ENCODE data around the gene KRTAP4-4. TPM values are rescaled to one million over a fixed set of nuclear protein-coding genes. Genes with fewer than 3 reads are reported as not detected.
"Not testable (repeated sequence)": the region's sequence is repeated elsewhere in the genome, so short reads cannot be mapped to it uniquely, and the experiment has no call there.

Gene KRTAP4-4
- total RNA-seq, 5 donors from 2014 or later (not counting 1 experiment from before 2014, with no cell fraction given): not detected

DNA sequence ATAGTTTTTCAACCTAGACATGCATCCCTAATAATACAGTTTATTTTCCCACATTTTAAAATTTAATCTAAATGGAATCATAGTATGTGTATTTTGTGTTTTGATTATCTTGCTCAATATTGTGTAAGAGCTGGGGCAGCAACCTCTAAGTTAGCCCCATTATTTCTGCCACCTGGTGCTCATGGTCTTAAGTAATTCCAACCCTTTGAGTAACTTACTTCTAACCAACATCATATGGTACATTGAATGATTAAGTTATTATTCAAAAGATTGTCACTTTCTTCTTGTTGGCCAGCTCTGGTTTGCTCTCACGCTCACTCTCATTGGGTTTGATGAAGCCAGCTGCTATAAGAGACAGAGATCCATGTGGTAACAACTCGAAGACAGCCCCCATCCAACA, 11.3 kb upstream of the KRTAP4-4 start:
- Mint-ChIP-seq H3K36me3 (no peaks in the 10 kb centered on the region), H3K27ac (no peak overlapping the region), H3K27me3 (peaks cover 0 to 4% of the 10 kb centered on the region in 2 donors), H3K9me3 (no peaks in the 10 kb centered on the region), H3K4me3 (no peak overlapping the region), H3K4me1 (peaks cover 0 to 11% (median 4%) of the 10 kb centered on the region in 3 donors)
- H3K27me3 ChIP-seq (replicated peaks in 1 of 2; ENCODE audit: control insufficient read depth in 2 of 2, extremely low read depth in 1 of 2, insufficient read depth in 2 of 2, low read length in 1 of 2): peaks cover 0 to 3% of the 10 kb centered on the region in 2 experiments
- H3K4me3 ChIP-seq (ENCODE audit: control insufficient read depth in 1 of 2, extremely low read depth in 1 of 2, low read length in 1 of 2): no peak overlapping the region
- H3K36me3 ChIP-seq (ENCODE audit: control insufficient read depth in 2 of 2, extremely low read depth in 1 of 2, insufficient read depth in 1 of 2, low read length in 1 of 2): no peaks in the 10 kb centered on the region
- no peak for ATAC-seq (replicated peaks in 1 of 4)
- no peak overlapping the region for H3K27ac ChIP-seq (ENCODE audit: low read length)
- no peaks in the 10 kb centered on the region for H3K4me1 ChIP-seq (ENCODE audit: control insufficient read depth in 1 of 2, extremely low read depth in 1 of 2, insufficient read depth in 2 of 2, low read length in 2 of 2)
- DNase-seq: no peak
- 81% methylated on average over 2 of the region's 2 CpGs for WGBS (ENCODE audit: insufficient coverage)
- CTCF ChIA-PET: no interaction called here
- POLR2A ChIA-PET: interaction anchor here in 1 of 2 donors (0.7 kb wide), 1 partner anchor 199 kb away, joined by 6 read pairs; no protein-coding TSS in a partner anchor
- no peaks in the 10 kb centered on the region for H3K9me3 ChIP-seq

DNA sequence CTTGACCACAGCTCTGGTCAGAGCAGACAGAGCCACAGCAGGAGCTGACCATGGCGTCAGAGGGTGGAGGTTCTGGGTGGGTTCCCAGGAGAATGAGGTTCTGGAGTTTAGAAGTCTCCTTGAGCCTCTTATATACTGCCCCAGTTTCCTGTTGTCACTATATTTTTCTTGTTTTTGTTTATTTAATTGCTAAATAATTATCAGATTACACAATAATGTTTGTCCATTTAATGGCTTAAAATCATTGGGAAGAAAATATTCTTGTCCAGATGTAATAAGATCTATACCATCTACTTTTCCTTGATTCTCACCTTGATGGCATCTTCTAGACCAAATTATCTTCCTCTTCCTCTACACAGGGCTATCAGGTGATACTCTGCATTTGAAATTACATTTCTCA, 7.6 kb upstream of the KRTAP4-4 start, which contains the start of gene KRTAP4-3:
Gene KRTAP4-3, minus strand, starts transcription at position 101 of the 400 bp plus-strand sequence. Its CDS starts 49 bp downstream, at position 52.
- POLR2A ChIA-PET: no interaction called here

DNA sequence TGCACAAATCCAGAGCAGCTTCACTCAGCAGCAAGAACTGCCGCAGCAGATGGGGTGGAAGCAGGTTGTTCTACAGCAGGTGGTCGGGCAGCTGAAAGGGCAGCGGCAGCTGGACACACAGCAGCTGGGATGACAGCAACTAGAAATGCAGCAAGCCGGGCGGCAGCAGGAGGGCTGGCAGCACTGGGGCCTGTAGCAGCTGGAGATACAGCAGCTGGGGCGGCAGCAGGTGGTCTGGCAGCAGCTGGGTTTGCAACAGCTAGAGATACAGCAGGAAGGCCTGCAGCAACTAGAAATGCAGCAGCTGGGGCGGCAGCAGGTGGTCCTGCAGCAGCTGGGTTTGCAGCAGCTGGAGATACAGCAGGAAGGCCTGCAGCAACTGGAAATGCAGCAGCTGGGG, 7.0 kb upstream of the KRTAP4-4 start:
- H3K27ac Mint-ChIP-seq: no peak overlapping the region
- ATAC-seq (replicated peaks in 1 of 4): no peak
- H3K4me1 Mint-ChIP-seq: peaks cover 0 to 5% (median 0%) of the 10 kb centered on the region in 3 donors
- CTCF ChIA-PET: no interaction called here
- Histone ChIP-seq H3K9me3 (no peaks in the 10 kb centered on the region), H3K36me3 (ENCODE audit: control insufficient read depth in 2 of 2, extremely low read depth in 1 of 2, insufficient read depth in 1 of 2, low read length in 1 of 2) (no peaks in the 10 kb centered on the region), H3K27me3 (replicated peaks in 1 of 2; ENCODE audit: control insufficient read depth in 2 of 2, extremely low read depth in 1 of 2, insufficient read depth in 2 of 2, low read length in 1 of 2) (peaks cover 0 to 2% of the 10 kb centered on the region in 2 experiments), H3K27ac (ENCODE audit: low read length) (no peak overlapping the region), H3K4me1 (ENCODE audit: control insufficient read depth in 1 of 2, extremely low read depth in 1 of 2, insufficient read depth in 2 of 2, low read length in 2 of 2) (no peaks in the 10 kb centered on the region), H3K4me3 (ENCODE audit: control insufficient read depth in 1 of 2, extremely low read depth in 1 of 2, low read length in 1 of 2) (no peak overlapping the region)
- WGBS (ENCODE audit: insufficient coverage): 91% methylated on average over 7 of the region's 7 CpGs
- POLR2A ChIA-PET: no interaction called here
- H3K9me3 Mint-ChIP-seq: no peaks in the 10 kb centered on the region
- DNase-seq: no peak
- H3K36me3 Mint-ChIP-seq: no peaks in the 10 kb centered on the region
- no peak overlapping the region for H3K4me3 Mint-ChIP-seq
- H3K27me3 Mint-ChIP-seq: peaks cover 0 to 4% of the 10 kb centered on the region in 2 donors

More for the DNA sequence above, 7.6 kb upstream of the KRTAP4-4 start, which contains the start of gene KRTAP4-3:
- Histone ChIP-seq H3K36me3 (ENCODE audit: control insufficient read depth in 2 of 2, extremely low read depth in 1 of 2, insufficient read depth in 1 of 2, low read length in 1 of 2) (no peaks in the 10 kb centered on the region), H3K27ac (ENCODE audit: low read length) (no peak within 1 kb of the TSS), H3K9me3 (no peaks in the 10 kb centered on the region), H3K4me3 (ENCODE audit: control insufficient read depth in 1 of 2, extremely low read depth in 1 of 2, low read length in 1 of 2) (no peak within 1 kb of the TSS), H3K27me3 (replicated peaks in 1 of 2; ENCODE audit: control insufficient read depth in 2 of 2, extremely low read depth in 1 of 2, insufficient read depth in 2 of 2, low read length in 1 of 2) (peaks cover 0 to 2% of the 10 kb centered on the region in 2 experiments), H3K4me1 (ENCODE audit: control insufficient read depth in 1 of 2, extremely low read depth in 1 of 2, insufficient read depth in 2 of 2, low read length in 2 of 2) (no peaks in the 10 kb centered on the region)
- Mint-ChIP-seq H3K36me3 (no peaks in the 10 kb centered on the region), H3K9me3 (no peaks in the 10 kb centered on the region), H3K27ac (no peak within 1 kb of the TSS), H3K27me3 (peaks cover 0 to 4% of the 10 kb centered on the region in 2 donors), H3K4me3 (no peak within 1 kb of the TSS), H3K4me1 (peaks cover 0 to 5% (median 0%) of the 10 kb centered on the region in 3 donors)
- no peak for DNase-seq
- CTCF ChIA-PET: no interaction called here
- ATAC-seq (replicated peaks in 1 of 4): no peak
- no CpG with 5 or more reads among the region's 1 CpG for WGBS (ENCODE audit: insufficient coverage)

DNA sequence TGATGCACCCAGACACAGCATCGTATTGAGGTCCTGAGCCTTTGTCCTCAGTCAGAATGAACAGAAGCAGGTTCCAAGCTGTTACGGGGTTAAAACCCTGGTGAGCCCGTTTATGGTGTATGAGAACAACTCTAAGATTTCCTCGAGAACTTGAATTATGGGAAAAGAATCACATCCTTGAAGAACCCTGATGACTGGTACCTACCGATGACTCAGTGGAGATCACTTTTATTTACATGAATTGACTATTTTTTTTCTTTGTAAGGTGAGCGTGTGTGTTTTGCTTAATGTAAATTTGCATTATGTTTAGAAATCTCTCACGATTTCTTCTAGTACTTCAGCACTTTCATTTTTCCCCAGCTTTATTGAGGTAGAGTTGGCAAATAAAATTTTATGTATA, 3.3 kb upstream of the KRTAP4-4 start:
- H3K27ac Mint-ChIP-seq: no peak overlapping the region
- no peaks in the 10 kb centered on the region for H3K9me3 Mint-ChIP-seq
- peaks cover 4 to 10% of the 10 kb centered on the region in 2 donors for H3K27me3 Mint-ChIP-seq
- Histone ChIP-seq H3K36me3 (ENCODE audit: control insufficient read depth in 2 of 2, extremely low read depth in 1 of 2, insufficient read depth in 1 of 2, low read length in 1 of 2) (no peaks in the 10 kb centered on the region), H3K4me1 (ENCODE audit: control insufficient read depth in 1 of 2, extremely low read depth in 1 of 2, insufficient read depth in 2 of 2, low read length in 2 of 2) (no peaks in the 10 kb centered on the region), H3K9me3 (no peaks in the 10 kb centered on the region), H3K4me3 (ENCODE audit: control insufficient read depth in 1 of 2, extremely low read depth in 1 of 2, low read length in 1 of 2) (no peak overlapping the region), H3K27me3 (replicated peaks in 1 of 2; ENCODE audit: control insufficient read depth in 2 of 2, extremely low read depth in 1 of 2, insufficient read depth in 2 of 2, low read length in 1 of 2) (peaks cover 0 to 9% of the 10 kb centered on the region in 2 experiments), H3K27ac (ENCODE audit: low read length) (no peak overlapping the region)
- DNase-seq: no peak
- H3K36me3 Mint-ChIP-seq: no peaks in the 10 kb centered on the region
- CTCF ChIA-PET: no interaction called here
- no peak for ATAC-seq (replicated peaks in 1 of 4)
- no peak overlapping the region for H3K4me3 Mint-ChIP-seq
- WGBS (ENCODE audit: insufficient coverage): 83% methylated on average over 1 of the region's 7 CpGs
- POLR2A ChIA-PET: no interaction called here
- H3K4me1 Mint-ChIP-seq: no peaks in the 10 kb centered on the region

DNA sequence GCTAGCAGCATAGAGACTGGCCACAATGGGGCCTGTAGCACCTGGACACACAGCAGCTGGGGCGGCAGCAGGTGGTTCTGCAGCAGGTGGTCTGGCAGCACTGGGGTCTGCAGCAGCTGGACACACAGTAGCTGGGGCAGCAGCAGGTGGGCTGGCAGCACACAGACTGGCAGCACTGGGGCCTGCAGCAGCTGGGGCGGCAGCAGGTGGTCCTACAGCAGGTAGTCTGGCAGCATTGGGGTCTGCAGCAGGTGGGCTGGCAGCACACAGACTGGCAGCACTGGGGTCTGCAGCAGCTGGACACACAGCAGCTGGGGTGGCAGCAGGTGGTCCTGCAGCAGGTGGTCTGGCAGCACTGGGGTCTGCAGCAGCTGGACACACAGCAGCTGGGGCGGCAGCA, 358 bp downstream of the KRTAP4-4 start:
- ATAC-seq (replicated peaks in 1 of 4); H3K4me1 Mint-ChIP-seq; H3K27ac Mint-ChIP-seq; CTCF ChIA-PET; H3K9me3 ChIP-seq; H3K4me3 Mint-ChIP-seq; H3K27me3 ChIP-seq (replicated peaks in 1 of 2; ENCODE audit: control insufficient read depth in 2 of 2, extremely low read depth in 1 of 2, insufficient read depth in 2 of 2, low read length in 1 of 2); H3K27ac ChIP-seq (ENCODE audit: low read length); H3K9me3 Mint-ChIP-seq; POLR2A ChIA-PET; H3K36me3 Mint-ChIP-seq; H3K36me3 ChIP-seq (ENCODE audit: control insufficient read depth in 2 of 2, extremely low read depth in 1 of 2, insufficient read depth in 1 of 2, low read length in 1 of 2); DNase-seq; H3K4me3 ChIP-seq (ENCODE audit: control insufficient read depth in 1 of 2, extremely low read depth in 1 of 2, low read length in 1 of 2); H3K4me1 ChIP-seq (ENCODE audit: control insufficient read depth in 1 of 2, extremely low read depth in 1 of 2, insufficient read depth in 2 of 2, low read length in 2 of 2): not testable (repeated sequence)
- H3K27me3 Mint-ChIP-seq: peaks cover 10 to 29% of the 10 kb centered on the region in 2 donors
- WGBS (ENCODE audit: insufficient coverage): 77% methylated on average over 2 of the region's 3 CpGs

DNA sequence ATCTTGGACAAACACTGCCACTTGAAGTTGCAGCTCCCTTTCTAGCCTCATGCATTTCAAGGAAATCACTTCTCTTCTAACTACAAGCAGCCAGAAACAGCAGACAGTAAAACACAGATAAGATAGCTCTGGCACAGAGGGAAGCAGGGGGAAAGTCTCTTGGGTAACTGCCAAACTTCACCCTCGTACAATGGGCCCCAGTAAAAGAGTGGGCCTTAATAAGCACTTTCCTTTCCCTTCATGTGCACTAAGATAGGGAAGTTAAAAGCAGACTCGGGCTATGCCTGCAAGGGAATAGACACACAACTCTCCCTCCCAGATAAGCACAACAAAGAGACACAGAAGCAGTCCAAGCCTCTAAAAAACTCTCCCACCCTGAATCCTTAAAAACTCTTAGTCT, 6.7 kb downstream of the KRTAP4-4 start:
- Mint-ChIP-seq H3K27me3 (peaks cover 6 to 19% of the 10 kb centered on the region in 2 donors), H3K27ac (no peak overlapping the region), H3K9me3 (no peaks in the 10 kb centered on the region), H3K4me1 (no peaks in the 10 kb centered on the region), H3K36me3 (no peaks in the 10 kb centered on the region), H3K4me3 (no peak overlapping the region)
- ATAC-seq (replicated peaks in 1 of 4) (no peak), DNase-seq (no peak)
- no peak overlapping the region for H3K4me3 ChIP-seq (ENCODE audit: control insufficient read depth in 1 of 2, extremely low read depth in 1 of 2, low read length in 1 of 2)
- ChIA-PET POLR2A (no interaction called here), CTCF (no interaction called here)
- no peaks in the 10 kb centered on the region for H3K9me3 ChIP-seq
- peaks cover 0 to 2% of the 10 kb centered on the region in 2 experiments for H3K27me3 ChIP-seq (replicated peaks in 1 of 2; ENCODE audit: control insufficient read depth in 2 of 2, extremely low read depth in 1 of 2, insufficient read depth in 2 of 2, low read length in 1 of 2)
- H3K27ac ChIP-seq (ENCODE audit: low read length): no peak overlapping the region
- H3K36me3 ChIP-seq (ENCODE audit: control insufficient read depth in 2 of 2, extremely low read depth in 1 of 2, insufficient read depth in 1 of 2, low read length in 1 of 2): no peaks in the 10 kb centered on the region
- WGBS (ENCODE audit: insufficient coverage): no CpG with 5 or more reads among the region's 2 CpGs
- no peaks in the 10 kb centered on the region for H3K4me1 ChIP-seq (ENCODE audit: control insufficient read depth in 1 of 2, extremely low read depth in 1 of 2, insufficient read depth in 2 of 2, low read length in 2 of 2)

DNA sequence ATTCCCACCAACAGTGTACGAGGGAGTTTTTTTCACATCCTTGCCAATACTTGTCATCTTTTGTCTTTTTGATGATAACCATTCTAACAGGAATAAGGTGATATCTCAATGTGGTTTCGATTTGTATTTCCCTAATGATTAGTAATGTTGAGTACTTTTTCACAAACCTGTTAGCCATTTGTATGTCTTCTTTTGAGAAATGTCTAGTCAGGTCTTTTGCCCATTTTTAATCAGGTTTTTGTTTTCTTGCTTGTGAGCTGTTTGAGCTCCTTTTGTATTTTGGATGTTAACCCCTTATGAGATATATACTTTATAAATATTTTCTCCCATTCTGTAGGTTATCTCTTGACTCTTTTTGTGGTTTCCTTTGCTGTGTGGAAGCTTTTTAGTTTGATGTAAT, 9.0 kb downstream of the KRTAP4-4 start:
- Histone ChIP-seq H3K4me3 (ENCODE audit: control insufficient read depth in 1 of 2, extremely low read depth in 1 of 2, low read length in 1 of 2) (no peak overlapping the region), H3K4me1 (ENCODE audit: control insufficient read depth in 1 of 2, extremely low read depth in 1 of 2, insufficient read depth in 2 of 2, low read length in 2 of 2) (no peaks in the 10 kb centered on the region), H3K9me3 (no peaks in the 10 kb centered on the region), H3K27me3 (replicated peaks in 1 of 2; ENCODE audit: control insufficient read depth in 2 of 2, extremely low read depth in 1 of 2, insufficient read depth in 2 of 2, low read length in 1 of 2) (peaks cover 2% of the 10 kb centered on the region in 2 experiments), H3K36me3 (ENCODE audit: control insufficient read depth in 2 of 2, extremely low read depth in 1 of 2, insufficient read depth in 1 of 2, low read length in 1 of 2) (no peaks in the 10 kb centered on the region), H3K27ac (ENCODE audit: low read length) (no peak overlapping the region)
- Mint-ChIP-seq H3K9me3 (no peaks in the 10 kb centered on the region), H3K4me3 (no peak overlapping the region), H3K36me3 (no peaks in the 10 kb centered on the region), H3K27ac (no peak overlapping the region), H3K27me3 (peaks cover 0 to 9% of the 10 kb centered on the region in 2 donors), H3K4me1 (no peaks in the 10 kb centered on the region)
- no CpG with 5 or more reads among the region's 2 CpGs for WGBS (ENCODE audit: insufficient coverage)
- POLR2A ChIA-PET: no interaction called here
- DNase-seq (no peak), ATAC-seq (replicated peaks in 1 of 4) (no peak)
- CTCF ChIA-PET: interaction anchor here in 1 of 2 donors (0.6 kb wide), 1 partner anchor 664 kb away, joined by 3 read pairs; no protein-coding TSS in a partner anchor
